Heart right ventricle (tissue), 16 donors: ENCODE results near the gene PAK4. TPM values are rescaled to one million over a fixed set of nuclear protein-coding genes. Genes with fewer than 3 reads are reported as not detected.
"Not testable (repeated sequence)": the region's sequence is repeated elsewhere in the genome, so short reads cannot be mapped to it uniquely, and the experiment has no call there.

ENCODE experiments used
- ATAC-seq, 8 donors: fragments of 200-7000 bp; cut with Tn5 transposase; one replicate each; pipeline ENCODE4 v1.9.1; 2020; ENCODE audit warnings: mild to moderate bottlenecking in 8 of 8, moderate library complexity in 8 of 8, moderate number of reproducible peaks in 1 of 8
- DNase-seq, 2 donors: peaks; one replicate each; pipeline ENCODE4 v3.0.0-alpha.2; 2020
- H3K27ac ChIP-seq, 10 donors: fragments of 200-600 bp; sonication (generic) in 2 of 10; one replicate each; pipeline versions ENCODE4 v1.5.0 to v1.8.0; 2020 to 2022; ENCODE audit warnings: mild to moderate bottlenecking in 3 of 10
- H3K27me3 ChIP-seq, 7 donors: fragments of 200-600 bp; one replicate each; pipeline ENCODE4 v1.8.0; 2021 to 2022; ENCODE audit warnings: mild to moderate bottlenecking in 2 of 7
- H3K36me3 ChIP-seq, 9 donors: fragments of 200-600 bp; sonication (generic) in 1 of 9; one replicate each; pipeline versions ENCODE4 v1.5.0 to v1.8.0; 2020 to 2022; ENCODE audit warnings: mild to moderate bottlenecking in 2 of 9
- H3K4me1 ChIP-seq, 9 donors: fragments of 200-600 bp; sonication (generic) in 1 of 9; one replicate each; pipeline versions ENCODE4 v1.5.0 to v1.8.0; 2020 to 2022; ENCODE audit warnings: mild to moderate bottlenecking in 4 of 9
- H3K4me3 ChIP-seq, 10 donors: fragments of 200-600 bp; sonication (generic) in 2 of 10; one replicate each; pipeline versions ENCODE4 v1.5.0 to v1.8.0; 2020 to 2022; ENCODE audit warnings: mild to moderate bottlenecking in 7 of 10, moderate library complexity in 2 of 10
- H3K9me3 ChIP-seq, 11 donors: fragments of 200-600 bp in 10 of 11; sonication (generic) in 2 of 11; one replicate each; pipeline versions ENCODE4 v1.5.0 to v1.8.0; 2013 to 2022; ENCODE audit warnings: mild to moderate bottlenecking in 2 of 11, control low read depth in 1 of 11, moderate library complexity in 1 of 11
- CTCF ChIP-seq, 9 donors: fragments of 200-600 bp; sonication (generic) in 2 of 9; IDR thresholded peaks; one replicate each; pipeline versions ENCODE4 v1.5.0 to v1.8.0; 2021 to 2022; ENCODE audit warnings: antibody characterized with exemption in 9 of 9, mild to moderate bottlenecking in 5 of 9, moderate library complexity in 1 of 9
- WGBS, 2 donors: extraction: QIAGEN DNeasy Blood & Tissue Kit; methylation state at CpG; one replicate each; pipeline ENCODE4 v1.1.7; 2013; ENCODE audit warnings: inconsistent platforms in 1 of 2; 5-methylcytosine and 5-hydroxymethylcytosine counted together
- intact Hi-C, 10 donors: fragments of 100-400 bp; cut with DNase I; formaldehyde crosslinking; loops; one replicate each; pipeline versions ENCODE4 v1.11.1 to v1.14.2; 2022
- polyA plus RNA-seq, 2 donors: library from polyadenylated mRNA; stranded (reverse); fragments of 200-250 nt; gene quantifications; one replicate each; pipeline ENCODE4 v1.2.3, GENCODE V29; 2013
- total RNA-seq, 10 donors: library from RNA; stranded (reverse); fragmentation: NEBNext Ultra II Directional in 3 of 10; extraction: Animal tissue kit (Norgen Biotek cat#: 25700) in 3 of 10; gene quantifications; one replicate each; pipeline versions ENCODE4 v1.2.1 to v1.2.4, GENCODE V29; 2021 to 2023
- donor health status: Arrhythmogenic right ventricular cardiomyopathy.
- donor health status: ischemic (EF 13 %, LVEDD 7.1; RV severe dilation, severe dysfunction).
- donor health status: healthy with polysubstance abuse.
- donor health status: DM: no; HTN: yes; CAD: no.
- donor health status: DM: no; HTN: no; CAD: no.
- donor health status: ischemic (EF 25% LVEDD 6.9; RV normal size, moderate dysfunction).
- donor health status: ischemic (EF 25% LVEDD 5.7; RV mildly dilated, moderate dysfunction).
- donor health status: healthy.
- donor health status: DM: yes; HTN: yes; CAD: no.
- donor health status: Ischemic cardiomyopathy.
- donor health status: ischemic (EF 35%, LVEDD 5.7; RV mildly dilated, moderate dysfunction).
- donor health status: nonischemic (EF 11% LVEDD 7.7; RV severe dilation, severe dysfunction).
- donor health status: DM: yes; HTN: yes; CAD: no.
- donor health status: PGD.
- donor health status: ischemic (EF 29% LVEDD 5.4; RV normal size, mild dysfunction).
- donor health status: nonischemic (EF 23%, LVEDD 6.1; RV moderate dilation, normal function).

Gene PAK4
- total and polyA plus RNA-seq, 12 donors = 8.6 to 22.4 (median 16.1) TPM

DNA sequence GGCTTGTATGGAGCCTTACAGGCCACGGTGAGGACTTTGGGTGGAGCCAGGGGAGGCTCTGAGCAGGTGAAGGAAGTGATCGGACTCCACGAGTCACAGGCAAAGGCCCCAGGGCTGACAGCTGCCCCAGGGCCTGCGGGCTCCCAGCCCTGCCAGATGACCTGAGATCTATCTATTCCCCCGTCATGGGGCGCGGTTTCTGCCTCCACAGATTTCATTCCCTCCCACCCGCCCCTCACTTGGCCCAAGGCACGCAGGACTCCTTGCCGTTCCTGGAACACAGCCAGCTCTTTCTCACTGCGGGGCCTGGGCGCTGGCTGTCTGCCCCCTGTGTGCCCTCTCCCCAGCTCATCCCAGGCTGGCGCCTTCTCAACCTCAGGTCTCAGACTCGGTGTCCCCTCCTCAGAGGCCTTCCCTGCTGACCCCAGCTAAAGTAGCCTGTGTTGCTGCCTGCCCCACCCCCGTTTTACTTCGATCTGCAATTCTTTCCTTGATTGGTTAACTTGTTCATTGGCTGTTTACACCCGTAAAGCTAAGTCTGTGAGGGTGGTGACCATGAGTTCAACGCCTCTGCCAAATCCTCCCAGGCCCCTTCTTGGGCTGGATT, 13.9 kb upstream of the PAK4 start:
- intact Hi-C loops = loop anchor here in 1 of 10 donors (10.0 kb wide), 1 partner anchor 83 kb away; the partner anchor contains the start of gene NCCRP1
- Histone ChIP-seq H3K4me1 (no peaks in the 10 kb centered on the region), H3K36me3 (no peaks in the 10 kb centered on the region), H3K27ac (no peak overlapping the region), H3K27me3 (peaks cover 0 to 82% (median 60%) of the 10 kb centered on the region in 7 donors), H3K9me3 (no peaks in the 10 kb centered on the region), H3K4me3 (no peak overlapping the region)
- no peak for TF ChIP-seq CTCF (IDR thresholded peaks at IDR 0.05)
- DNase-seq (no peak), ATAC-seq (no peak)
- WGBS, 2 donors = 29 to 41% methylated on average over 17 to 18 of the region's 18 CpGs

GRCh38 chr19:39112338-39112890, 13.2 kb upstream of the PAK4 start:
- Histone ChIP-seq H3K9me3 (no peaks in the 10 kb centered on the region), H3K4me1 (no peaks in the 10 kb centered on the region), H3K4me3 (no peak overlapping the region), H3K27ac (no peak overlapping the region), H3K36me3 (no peaks in the 10 kb centered on the region), H3K27me3 (peaks cover 0 to 82% (median 60%) of the 10 kb centered on the region in 7 donors)
- no peak for TF ChIP-seq CTCF (IDR thresholded peaks at IDR 0.05)
- intact Hi-C loops = loop anchor here in 1 of 10 donors (10.0 kb wide), 1 partner anchor 82 kb away; the partner anchor contains the start of gene NCCRP1
- 84 to 85% methylated on average over 15 of the region's 15 CpGs for WGBS, 2 donors
- ATAC-seq (no peak), DNase-seq (no peak)

- intact Hi-C loops = loop anchor here in 1 of 10 donors (10.0 kb wide), 1 partner anchor 82 kb away; the partner anchor contains the start of gene NCCRP1
- WGBS, 2 donors = 66 to 72% methylated on average over 10 of the region's 10 CpGs
- no peak for ATAC-seq
- Histone ChIP-seq H3K27me3 (peaks cover 0 to 74% (median 57%) of the 10 kb centered on the region in 7 donors), H3K9me3 (no peaks in the 10 kb centered on the region), H3K4me1 (no peaks in the 10 kb centered on the region), H3K36me3 (no peaks in the 10 kb centered on the region), H3K4me3 (no peak overlapping the region), H3K27ac (no peak overlapping the region)
- DNase-seq = no peak
- TF ChIP-seq CTCF (IDR thresholded peaks at IDR 0.05) = no peak
Measured at GRCh38 chr19:39113199-39113598, 12.4 kb upstream of the PAK4 start.

DNA sequence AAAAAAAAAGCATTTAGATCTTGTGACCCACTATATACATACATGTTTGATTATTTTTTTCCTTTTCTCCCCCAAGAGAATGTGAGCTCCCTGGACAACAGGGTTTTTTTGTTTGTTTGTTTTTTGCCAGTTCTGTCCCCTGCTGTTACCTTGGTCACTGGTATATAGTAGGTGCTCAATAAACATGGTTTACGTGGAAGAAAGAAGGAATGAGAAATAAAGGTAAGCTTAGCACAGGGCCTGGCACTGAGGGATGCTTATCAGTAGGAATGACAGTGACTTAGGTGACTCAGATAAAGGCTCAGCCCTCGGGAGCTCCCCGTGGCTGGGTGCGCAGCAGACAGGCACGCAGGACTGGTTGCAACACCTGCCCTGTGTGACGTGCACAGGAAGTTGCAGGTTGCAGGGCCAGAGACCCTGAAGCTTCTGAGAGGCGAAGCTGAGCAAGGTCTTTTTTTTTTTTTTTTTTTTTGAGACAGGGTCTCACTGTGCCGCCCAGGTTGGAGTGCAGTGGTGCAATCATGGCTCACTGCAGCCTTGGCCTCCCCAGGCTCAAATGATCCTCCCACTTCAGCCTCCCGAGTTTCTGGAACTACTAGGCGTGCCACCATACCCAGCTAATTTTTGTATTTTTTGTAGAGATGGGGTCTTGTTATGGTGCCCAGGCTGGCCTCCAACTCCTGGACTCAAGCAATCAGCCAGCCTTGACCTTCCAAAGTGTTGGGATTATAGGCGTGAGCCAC, 10.3 kb upstream of the PAK4 start:
- ATAC-seq (no peak), DNase-seq (no peak)
- no peak overlapping the region for H3K27ac ChIP-seq
- peaks cover 0 to 66% (median 43%) of the 10 kb centered on the region in 7 donors for H3K27me3 ChIP-seq
- 76 to 82% methylated on average over 11 of the region's 11 CpGs for WGBS, 2 donors
- H3K36me3 ChIP-seq = no peaks in the 10 kb centered on the region
- intact Hi-C loops = loop anchor here in 1 of 10 donors (10.0 kb wide), 1 partner anchor 80 kb away; the partner anchor contains the start of gene NCCRP1
- no peaks in the 10 kb centered on the region for H3K4me1 ChIP-seq
- no peak for TF ChIP-seq CTCF (IDR thresholded peaks at IDR 0.05)
- H3K4me3 ChIP-seq = no peak overlapping the region
- no peaks in the 10 kb centered on the region for H3K9me3 ChIP-seq

- DNase-seq, H3K27ac ChIP-seq, H3K9me3 ChIP-seq, H3K4me1 ChIP-seq, H3K4me3 ChIP-seq, ATAC-seq, H3K36me3 ChIP-seq: not testable (repeated sequence)
- WGBS, 2 donors = 88 to 90% methylated on average over 8 of the region's 8 CpGs
- intact Hi-C loops = loop anchor here in 2 of 10 donors (2.0 to 10.0 kb wide), 2 partner anchors 78 to 210 kb away; partner anchors contain the start of gene NCCRP1 (in 1 of the 2)
- peaks cover 0 to 62% (median 34%) of the 10 kb centered on the region in 7 donors for H3K27me3 ChIP-seq
Measured at GRCh38 chr19:39117023-39117422, 8.6 kb upstream of the PAK4 start.
